ENCODE data around the gene PLBD2.

Gene PLBD2

DNA sequence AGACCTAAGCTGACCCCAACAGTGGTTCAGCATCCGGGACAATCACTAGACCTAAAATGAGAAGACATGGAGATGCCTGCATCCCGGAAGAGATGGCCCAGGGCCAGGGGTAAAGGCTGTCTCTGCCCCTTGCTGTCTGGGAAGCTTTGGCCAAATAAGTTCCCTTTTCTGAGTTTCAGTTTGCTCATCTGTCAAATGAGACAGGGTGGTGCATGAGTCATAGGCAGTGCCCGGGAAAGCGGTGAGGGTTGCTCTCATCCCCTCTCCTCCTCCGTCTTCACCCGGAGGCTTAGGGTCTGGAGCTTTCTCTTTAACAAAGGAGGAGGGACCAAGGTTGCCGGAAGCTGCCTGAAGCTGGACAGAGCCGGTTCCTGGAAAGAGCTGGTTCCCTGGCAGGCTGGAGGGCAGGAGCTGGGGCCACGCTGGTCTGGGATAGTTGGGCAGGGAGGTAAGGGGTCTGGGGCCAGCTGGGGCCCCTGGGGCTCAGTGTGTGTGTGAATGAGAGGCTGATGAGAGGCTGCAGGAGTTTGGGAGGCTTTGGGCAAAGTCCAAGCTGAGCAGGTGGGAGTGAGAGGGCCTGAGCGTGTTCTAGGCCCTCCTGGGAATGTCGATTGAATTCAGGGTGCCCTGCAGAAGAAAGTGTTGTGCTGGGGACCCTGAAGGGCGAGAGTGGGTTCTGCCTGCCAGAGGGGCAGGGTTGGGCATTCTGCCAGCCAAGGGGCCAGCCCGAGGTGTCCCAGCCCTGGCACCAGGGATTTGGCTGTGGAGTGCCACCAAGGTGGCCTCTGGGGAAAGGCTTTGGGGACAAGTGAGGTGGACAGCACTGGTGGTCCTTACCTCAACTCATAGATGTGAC is 63.9 kb downstream of the PLBD2 start, which contains the start of gene SDSL:
Gene SDSL, plus strand, starts transcription at position 351 of the 856 bp plus-strand sequence. CDS start 5,603 bp downstream, outside the sequence.
- peak; percentile 83 for DNase-seq (ENCODE audit: low read depth)
- H3K4me3 ChIP-seq (ENCODE audit: control insufficient read depth, low read depth, low read length): peak within 1 kb of the TSS; percentile 63
- TF ChIP-seq, protein P1, sequence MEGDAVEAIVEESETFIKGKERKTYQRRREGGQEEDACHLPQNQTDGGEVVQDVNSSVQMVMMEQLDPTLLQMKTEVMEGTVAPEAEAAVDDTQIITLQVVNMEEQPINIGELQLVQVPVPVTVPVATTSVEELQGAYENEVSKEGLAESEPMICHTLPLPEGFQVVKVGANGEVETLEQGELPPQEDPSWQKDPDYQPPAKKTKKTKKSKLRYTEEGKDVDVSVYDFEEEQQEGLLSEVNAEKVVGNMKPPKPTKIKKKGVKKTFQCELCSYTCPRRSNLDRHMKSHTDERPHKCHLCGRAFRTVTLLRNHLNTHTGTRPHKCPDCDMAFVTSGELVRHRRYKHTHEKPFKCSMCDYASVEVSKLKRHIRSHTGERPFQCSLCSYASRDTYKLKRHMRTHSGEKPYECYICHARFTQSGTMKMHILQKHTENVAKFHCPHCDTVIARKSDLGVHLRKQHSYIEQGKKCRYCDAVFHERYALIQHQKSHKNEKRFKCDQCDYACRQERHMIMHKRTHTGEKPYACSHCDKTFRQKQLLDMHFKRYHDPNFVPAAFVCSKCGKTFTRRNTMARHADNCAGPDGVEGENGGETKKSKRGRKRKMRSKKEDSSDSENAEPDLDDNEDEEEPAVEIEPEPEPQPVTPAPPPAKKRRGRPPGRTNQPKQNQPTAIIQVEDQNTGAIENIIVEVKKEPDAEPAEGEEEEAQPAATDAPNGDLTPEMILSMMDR (conservative IDR thresholded peaks at IDR 0.05; ENCODE audit: control insufficient read depth, insufficient read depth, low read depth, low read length): no peak

DNA sequence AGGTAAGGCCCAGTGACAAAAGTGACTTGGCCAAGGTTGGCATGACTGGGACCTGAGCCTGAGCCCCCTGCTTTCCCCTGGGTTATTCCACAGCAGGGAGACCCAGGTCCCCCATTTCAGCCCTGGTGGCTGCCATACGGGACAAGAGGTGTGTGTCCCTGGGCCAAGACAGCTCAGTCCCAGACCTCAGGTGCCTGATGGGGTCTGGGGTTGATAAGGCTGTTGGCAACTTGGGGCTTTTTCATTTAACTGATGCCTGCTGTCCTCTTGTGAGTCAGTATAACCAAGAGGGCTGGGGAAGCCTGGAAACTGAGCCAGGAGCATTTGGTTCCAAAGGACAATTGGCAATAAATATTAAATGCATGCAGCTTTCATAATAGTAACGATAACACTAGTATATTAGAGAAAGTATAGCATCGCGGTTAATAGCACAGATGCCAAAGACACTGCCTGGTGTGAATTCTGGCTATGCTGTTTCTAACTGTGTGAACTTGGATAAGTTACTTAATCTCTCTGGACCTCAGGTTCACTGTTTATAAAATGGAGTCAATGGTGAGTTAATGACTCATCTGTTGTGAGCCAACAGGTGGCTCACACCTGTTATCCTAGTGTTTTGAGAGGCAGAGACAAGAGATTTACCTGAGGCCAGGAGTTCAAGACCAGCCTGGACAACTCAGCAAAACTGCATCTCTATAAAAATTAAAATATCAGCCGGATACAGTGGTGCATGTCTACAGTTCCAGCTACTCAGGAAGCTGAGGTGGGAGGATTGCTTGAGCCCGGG is 64.7 kb downstream of the PLBD2 start:
- peak; percentile 8 for DNase-seq (ENCODE audit: low read depth)
- TF ChIP-seq, protein P1 (conservative IDR thresholded peaks at IDR 0.05; ENCODE audit: control insufficient read depth, insufficient read depth, low read depth, low read length): no peak
- H3K4me3 ChIP-seq (ENCODE audit: control insufficient read depth, low read depth, low read length): peak overlapping the region; percentile 63

DNA sequence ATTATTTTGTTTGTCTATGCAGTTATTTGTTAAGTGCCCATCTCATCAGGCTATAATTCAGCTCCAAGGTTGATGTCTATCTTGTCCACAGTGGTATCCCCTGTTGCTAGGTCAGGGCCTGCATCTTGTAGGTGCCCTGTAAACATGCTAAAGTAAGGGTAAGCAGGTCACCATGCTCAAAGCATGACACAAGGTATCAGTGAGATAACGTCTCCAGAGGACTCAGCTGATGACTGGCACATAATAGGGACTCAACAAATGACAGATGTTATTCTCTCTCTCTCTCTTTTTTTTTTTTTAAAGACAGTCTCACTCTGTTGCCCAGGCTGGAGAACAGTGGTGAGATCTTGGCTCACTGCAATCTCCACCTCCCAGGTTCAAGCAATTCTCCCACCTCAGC is 66.1 kb downstream of the PLBD2 start:
- TF ChIP-seq, protein P1 (conservative IDR thresholded peaks at IDR 0.05; ENCODE audit: control insufficient read depth, insufficient read depth, low read depth, low read length): no peak
- no peak overlapping the region for H3K4me3 ChIP-seq (ENCODE audit: control insufficient read depth, low read depth, low read length)
- no peak for DNase-seq (ENCODE audit: low read depth)

DNA sequence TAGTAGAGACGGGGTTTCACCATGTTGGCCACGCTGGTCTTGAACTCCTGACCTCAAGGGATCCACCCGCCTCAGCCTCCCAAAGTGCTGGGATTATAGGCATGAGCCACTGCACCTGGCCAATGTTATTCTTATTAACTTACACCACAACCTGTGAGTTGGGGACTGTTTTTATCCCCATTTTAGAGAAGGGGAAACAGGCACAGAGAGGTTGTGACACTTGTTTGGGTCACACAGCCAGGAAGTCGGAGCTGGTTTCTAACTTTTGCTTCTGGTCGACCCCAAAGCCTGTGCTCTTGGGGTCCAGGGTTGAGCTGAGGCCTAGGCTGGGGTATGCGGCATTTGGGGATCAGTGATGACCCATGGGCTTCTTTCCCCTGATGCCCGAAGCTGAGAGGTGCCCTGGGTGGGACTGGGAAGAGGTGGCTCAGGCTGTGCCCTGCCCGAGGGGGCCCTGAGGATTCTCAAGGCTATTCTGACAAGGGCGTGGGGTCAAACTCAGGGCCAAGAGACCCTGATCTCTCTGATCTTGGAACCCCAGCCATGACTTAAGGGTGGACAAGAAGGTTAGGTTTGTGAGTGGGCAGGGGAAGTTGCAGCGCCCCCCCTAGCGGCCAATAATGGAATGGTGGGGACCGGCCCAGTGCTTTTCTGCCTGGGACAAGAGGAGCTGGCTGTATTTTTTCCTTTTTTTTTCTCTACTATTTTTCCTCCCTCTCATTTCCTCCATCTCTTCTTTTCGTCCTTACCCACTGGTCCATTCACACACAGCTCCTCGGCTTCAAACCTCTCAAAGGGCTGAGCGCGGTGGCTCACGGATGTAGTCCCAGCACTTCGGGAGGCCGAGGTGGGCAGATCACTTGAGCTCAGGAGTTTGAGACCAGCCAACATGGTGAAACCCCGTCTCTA is 66.8 kb downstream of the PLBD2 start:
- TF ChIP-seq, protein P1 (conservative IDR thresholded peaks at IDR 0.05; ENCODE audit: control insufficient read depth, insufficient read depth, low read depth, low read length): peak; percentile 85
- peak; percentile 53 for DNase-seq (ENCODE audit: low read depth)
- H3K4me3 ChIP-seq (ENCODE audit: control insufficient read depth, low read depth, low read length): no peak overlapping the region

DNA sequence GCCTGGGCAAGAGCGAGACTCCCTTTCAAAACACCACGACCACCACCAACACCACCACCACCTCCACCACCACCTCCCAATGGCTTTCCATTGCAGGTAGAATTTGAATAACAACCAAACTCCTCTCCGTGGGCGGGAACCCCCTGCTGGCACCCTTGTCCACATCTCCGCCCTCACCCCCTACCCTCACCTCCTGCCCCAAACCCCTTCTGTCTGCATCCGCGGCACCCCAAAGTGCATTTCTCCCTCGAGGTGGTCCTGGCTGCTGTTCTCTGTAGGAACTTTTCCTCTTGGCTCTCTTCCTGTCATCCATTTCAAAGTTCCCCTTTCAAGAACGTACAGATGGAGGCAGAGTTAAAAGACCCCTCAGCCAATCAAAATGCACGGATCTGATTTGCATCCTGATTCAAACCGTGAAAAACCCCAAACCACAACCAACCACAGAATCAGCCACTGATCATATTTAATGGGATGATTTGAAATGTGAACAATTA is 67.6 kb downstream of the PLBD2 start:
- H3K4me3 ChIP-seq (ENCODE audit: control insufficient read depth, low read depth, low read length): no peak overlapping the region
- TF ChIP-seq, protein P1 (conservative IDR thresholded peaks at IDR 0.05; ENCODE audit: control insufficient read depth, insufficient read depth, low read depth, low read length): no peak
- no peak for DNase-seq (ENCODE audit: low read depth)

DNA sequence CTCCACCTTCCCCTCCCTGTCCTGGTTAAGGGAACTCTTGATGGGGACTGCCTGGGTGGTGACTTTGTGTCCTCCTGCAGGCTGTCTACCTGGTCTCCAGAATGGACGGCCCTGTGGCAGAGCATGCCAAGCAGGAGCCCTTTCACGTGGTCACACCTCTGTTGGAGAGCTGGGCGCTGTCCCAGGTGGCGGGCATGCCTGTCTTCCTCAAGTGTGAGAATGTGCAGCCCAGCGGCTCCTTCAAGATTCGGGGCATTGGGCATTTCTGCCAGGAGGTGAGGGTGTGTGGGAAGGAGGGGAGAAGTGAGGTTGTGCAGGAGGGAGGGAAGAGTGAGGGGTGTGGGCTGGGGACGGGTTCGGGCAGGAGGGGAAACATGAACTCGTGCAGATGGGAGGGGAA is 69.5 kb downstream of the PLBD2 start:
- DNase-seq (ENCODE audit: low read depth): no peak
- no peak overlapping the region for H3K4me3 ChIP-seq (ENCODE audit: control insufficient read depth, low read depth, low read length)
- TF ChIP-seq, protein P1 (conservative IDR thresholded peaks at IDR 0.05; ENCODE audit: control insufficient read depth, insufficient read depth, low read depth, low read length): no peak

All from fibroblast of mammary gland (primary cell).